Aorta (tissue), 5 donors: ENCODE results near the gene PIEZO2. TPM values are rescaled to one million over a fixed set of nuclear protein-coding genes. Genes with fewer than 3 reads are reported as not detected.

Experiments
- ATAC-seq: fragments of 200-7000 bp; cut with Tn5 transposase; one replicate; pipeline ENCODE4 v1.9.1; 2022; ENCODE audit warnings: moderate library complexity; ENCODE audit not compliant: low FRiP score
- DNase-seq, 2 donors: peaks; one replicate each; pipeline ENCODE4 v3.0.0-alpha.2; 2020
- H3K27ac ChIP-seq, 2 donors: one replicate each; pipeline ENCODE4 v1.5.1; 2013; ENCODE audit warnings: low read length in 2 of 2, mild to moderate bottlenecking in 2 of 2, moderate library complexity in 2 of 2, control low read depth in 1 of 2, inconsistent platforms in 1 of 2, low read depth in 1 of 2
- H3K27me3 ChIP-seq, 2 donors: one replicate each; pipeline ENCODE4 v1.6.1; 2013; ENCODE audit warnings: control low read depth in 1 of 2, low read length in 1 of 2, mild to moderate bottlenecking in 1 of 2, moderate library complexity in 1 of 2; ENCODE audit not compliant: insufficient read depth in 2 of 2, control insufficient read depth in 1 of 2
- H3K36me3 ChIP-seq, 2 donors: one replicate each; pipeline ENCODE4 v1.6.1; 2013; ENCODE audit warnings: control low read depth in 1 of 2, low read length in 1 of 2, mild to moderate bottlenecking in 1 of 2; ENCODE audit not compliant: insufficient read depth in 2 of 2, control insufficient read depth in 1 of 2
- H3K4me1 ChIP-seq, 2 donors: one replicate each; pipeline ENCODE4 v1.6.1; 2013; ENCODE audit warnings: low read length in 2 of 2, control low read depth in 1 of 2, mild to moderate bottlenecking in 1 of 2, moderate library complexity in 1 of 2; ENCODE audit not compliant: insufficient read depth in 2 of 2, control insufficient read depth in 1 of 2
- H3K4me3 ChIP-seq, 2 donors: one replicate each; pipeline ENCODE4 v1.5.1; 2013; ENCODE audit warnings: low read length in 2 of 2, control low read depth in 1 of 2, mild to moderate bottlenecking in 1 of 2
- H3K9me3 ChIP-seq: one replicate; pipeline ENCODE4 v1.6.1; 2013; ENCODE audit warnings: mild to moderate bottlenecking, low read length; ENCODE audit not compliant: control insufficient read depth
- WGBS, 2 donors: extraction: QIAGEN DNeasy Blood & Tissue Kit; methylation state at CpG; one replicate each; pipeline ENCODE4 v1.1.7; 2013; 5-methylcytosine and 5-hydroxymethylcytosine counted together
- intact Hi-C, 2 donors: fragments of 100-400 bp; cut with DNase I; formaldehyde crosslinking; loops; one replicate each; pipeline versions ENCODE4 v1.14.2 to v1.15.0; 2022
- polyA plus RNA-seq, 2 donors: library from polyadenylated mRNA; stranded (reverse); fragments of 200-250 nt; gene quantifications; one replicate each; pipeline ENCODE4 v1.2.3, GENCODE V29; 2013
- total RNA-seq, 2 donors: library from RNA; stranded (reverse); fragmentation: NEBNext Ultra II Directional; extraction: Animal tissue kit (Norgen Biotek cat#: 25700); gene quantifications; one replicate each; pipeline ENCODE4 v1.2.1, GENCODE V29; 2021
- donor health status: healthy with polysubstance abuse.
- donor health status: Bipolar disorder and iron deficiency.
- donor health status: DM: no; HTN: no; CAD: no.
- donor health status: DM: no; HTN: no; CAD: no.
- donor health status: DM: yes; HTN: yes; CAD: no.

PIEZO2 gene
- total and polyA plus RNA-seq, 4 donors = 0.50 to 8.8 (median 1.6) TPM

DNA sequence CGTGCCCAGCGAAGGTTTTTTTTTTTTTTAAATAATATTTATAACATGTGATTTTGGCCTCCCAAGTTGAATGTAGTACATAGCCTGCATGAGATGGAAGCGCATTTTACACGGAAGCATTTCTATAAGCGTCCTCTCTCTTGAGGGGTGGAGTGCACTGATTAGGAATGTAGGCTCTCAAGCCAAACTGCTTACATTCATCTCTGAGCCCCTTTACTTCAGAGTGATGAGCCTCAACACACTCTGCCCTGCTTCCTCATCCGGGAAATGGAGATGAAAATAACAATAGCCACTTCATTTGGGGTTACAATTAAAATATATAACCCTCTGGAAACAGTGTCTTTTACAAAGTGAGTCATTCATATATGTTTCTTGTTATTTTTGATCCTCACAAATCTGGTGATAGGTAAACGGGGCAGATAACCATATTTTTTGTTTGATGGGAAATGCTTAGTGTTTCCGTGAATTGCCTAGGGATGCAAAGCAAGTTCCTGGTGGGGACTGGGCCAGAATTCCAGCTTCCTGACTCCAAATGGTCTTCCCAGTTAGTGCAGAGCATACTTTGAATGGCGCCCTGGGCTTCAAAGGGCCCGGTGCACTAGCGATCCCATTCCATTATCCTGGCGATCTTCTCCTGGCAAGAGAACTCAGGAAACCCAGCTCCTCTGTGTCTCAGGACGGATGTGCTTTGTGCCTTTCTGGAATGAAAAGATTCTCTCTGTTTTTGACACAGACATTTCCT is 124.3 kb downstream of the PIEZO2 start:
- ATAC-seq (no peak), DNase-seq (no peak)
- no peak overlapping the region for H3K4me3 ChIP-seq
- intact Hi-C loops = no loop called here
- no peak overlapping the region for H3K27ac ChIP-seq
- no peaks in the 10 kb centered on the region for H3K27me3 ChIP-seq
- H3K36me3 ChIP-seq = no peaks in the 10 kb centered on the region
- no peaks in the 10 kb centered on the region for H3K9me3 ChIP-seq
- 93 to 94% methylated on average over 13 of the region's 13 CpGs for WGBS, 2 donors
- no peaks in the 10 kb centered on the region for H3K4me1 ChIP-seq

DNA sequence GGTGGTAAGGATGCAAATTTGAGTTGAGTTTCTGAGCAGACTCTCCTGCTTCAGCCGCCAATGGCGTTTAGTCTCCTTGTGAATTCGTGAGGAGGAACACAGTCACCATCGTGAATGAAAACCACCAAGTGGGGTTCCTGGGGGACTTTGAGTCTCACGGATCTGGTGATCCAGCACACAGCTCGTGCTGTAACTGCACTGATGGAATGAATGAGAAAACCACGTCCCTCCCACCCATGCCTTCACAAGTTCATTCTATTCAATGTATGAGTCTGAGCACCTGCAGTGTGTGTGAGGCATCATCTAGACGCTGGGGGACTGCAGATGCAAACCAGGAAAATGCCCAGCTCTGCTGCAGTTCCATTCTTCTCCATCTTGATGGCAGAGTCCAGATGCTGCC is 127.9 kb downstream of the PIEZO2 start:
- DNase-seq = no peak
- Histone ChIP-seq H3K27ac (no peak overlapping the region), H3K36me3 (no peaks in the 10 kb centered on the region), H3K4me1 (no peaks in the 10 kb centered on the region), H3K27me3 (peaks cover 0 to 2% of the 10 kb centered on the region in 2 donors), H3K4me3 (no peak overlapping the region), H3K9me3 (no peaks in the 10 kb centered on the region)
- no peak for ATAC-seq
- WGBS, 2 donors = 80 to 94% methylated on average over 8 of the region's 8 CpGs
- intact Hi-C loops = no loop called here

DNA sequence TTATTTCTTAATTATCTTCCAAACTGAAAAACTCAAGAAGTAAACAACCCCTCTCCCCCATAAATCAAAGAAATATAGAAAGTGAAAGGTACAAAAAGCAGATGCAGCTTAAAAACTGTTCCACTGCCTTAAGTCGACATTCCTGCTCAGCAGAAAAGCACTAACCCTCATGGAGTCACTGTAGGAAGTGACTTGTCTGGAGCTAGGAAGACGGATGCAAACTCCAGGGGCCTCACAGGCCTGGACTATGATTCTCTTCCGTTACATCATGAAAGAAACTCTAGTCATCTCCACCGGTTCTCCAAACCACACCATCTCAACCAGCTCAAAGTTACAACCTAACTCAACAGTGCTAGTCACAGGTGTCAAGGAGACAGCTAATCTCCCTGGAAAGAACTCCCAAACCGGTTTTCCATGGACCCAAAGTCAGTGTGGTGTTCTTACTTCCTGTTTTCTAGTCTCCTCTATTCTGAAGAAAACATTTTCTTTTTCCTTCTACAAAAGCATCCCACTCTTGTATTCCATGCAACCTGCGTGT is 128.4 kb downstream of the PIEZO2 start:
- H3K36me3 ChIP-seq = no peaks in the 10 kb centered on the region
- DNase-seq = no peak
- no peaks in the 10 kb centered on the region for H3K9me3 ChIP-seq
- intact Hi-C loops = no loop called here
- H3K4me3 ChIP-seq = no peak overlapping the region
- WGBS, 2 donors = 81% methylated on average over 6 of the region's 6 CpGs
- ATAC-seq = no peak
- no peaks in the 10 kb centered on the region for H3K4me1 ChIP-seq
- no peak overlapping the region for H3K27ac ChIP-seq
- H3K27me3 ChIP-seq = peaks cover 0 to 2% of the 10 kb centered on the region in 2 donors

- Histone ChIP-seq H3K9me3 (no peaks in the 10 kb centered on the region), H3K27ac (no peak overlapping the region), H3K4me3 (no peak overlapping the region), H3K4me1 (no peaks in the 10 kb centered on the region), H3K27me3 (peaks cover 0 to 2% of the 10 kb centered on the region in 2 donors), H3K36me3 (no peaks in the 10 kb centered on the region)
- intact Hi-C loops = no loop called here
- 92 to 93% methylated on average over 2 of the region's 2 CpGs for WGBS, 2 donors
- no peak for DNase-seq
- no peak for ATAC-seq
Measured at GRCh38 chr18:11020161-11020853, 129.1 kb downstream of the PIEZO2 start.

GRCh38 chr18:11019295-11020105 is 129.9 kb downstream of the PIEZO2 start:
- peaks cover 0 to 2% of the 10 kb centered on the region in 2 donors for H3K27me3 ChIP-seq
- 95 to 100% methylated on average over 2 of the region's 2 CpGs for WGBS, 2 donors
- no peaks in the 10 kb centered on the region for H3K9me3 ChIP-seq
- no peaks in the 10 kb centered on the region for H3K36me3 ChIP-seq
- H3K27ac ChIP-seq = no peak overlapping the region
- DNase-seq (no peak), ATAC-seq (no peak)
- H3K4me3 ChIP-seq = no peak overlapping the region
- no peaks in the 10 kb centered on the region for H3K4me1 ChIP-seq
- intact Hi-C loops = no loop called here

- intact Hi-C loops = no loop called here
- WGBS, 2 donors = 91 to 92% methylated on average over 3 of the region's 3 CpGs
- Histone ChIP-seq H3K27ac (no peak overlapping the region), H3K36me3 (no peaks in the 10 kb centered on the region), H3K4me1 (no peaks in the 10 kb centered on the region), H3K9me3 (no peaks in the 10 kb centered on the region), H3K4me3 (no peak overlapping the region), H3K27me3 (no peaks in the 10 kb centered on the region)
- ATAC-seq (no peak), DNase-seq (no peak)
Measured at GRCh38 chr18:11009869-11010268, 139.5 kb downstream of the PIEZO2 start.

GRCh38 chr18:11009147-11009546 is 140.2 kb downstream of the PIEZO2 start:
- Histone ChIP-seq H3K4me1 (no peaks in the 10 kb centered on the region), H3K27me3 (no peaks in the 10 kb centered on the region), H3K9me3 (no peaks in the 10 kb centered on the region), H3K4me3 (no peak overlapping the region), H3K27ac (no peak overlapping the region), H3K36me3 (no peaks in the 10 kb centered on the region)
- DNase-seq (no peak), ATAC-seq (no peak)
- WGBS, 2 donors = 95% methylated on average over 6 of the region's 6 CpGs
- intact Hi-C loops = no loop called here

GRCh38 chr18:11008505-11008904 is 140.9 kb downstream of the PIEZO2 start:
- Histone ChIP-seq H3K9me3 (no peaks in the 10 kb centered on the region), H3K4me3 (no peak overlapping the region), H3K27ac (no peak overlapping the region), H3K36me3 (no peaks in the 10 kb centered on the region), H3K4me1 (no peaks in the 10 kb centered on the region), H3K27me3 (no peaks in the 10 kb centered on the region)
- ATAC-seq (no peak), DNase-seq (no peak)
- intact Hi-C loops = no loop called here
- 77 to 94% methylated on average over 3 of the region's 3 CpGs for WGBS, 2 donors
